ENCODE measurements around the gene BEAN1.

- TF ChIP-seq NFIC (IDR thresholded peaks at IDR 0.05) (no peak), PML (IDR thresholded peaks at IDR 0.05; ENCODE audit: low read length) (no peak), CTCF (IDR thresholded peaks at IDR 0.05 in 2 of 3, conservative IDR thresholded peaks at IDR 0.05 in 1 of 3; ENCODE audit: insufficient read depth in 2 of 3, low read depth in 1 of 3, low read length in 3 of 3) (no peak), FOXP1 (CRISPR knock-in tag; IDR thresholded peaks at IDR 0.05) (no peak), IRF2 (CRISPR knock-in tag; IDR thresholded peaks at IDR 0.05) (no peak), CBX8 (IDR thresholded peaks at IDR 0.05; ENCODE audit: borderline replicate concordance, extremely low read depth, low read depth, low read length, poor library complexity, severe bottlenecking) (no peak), POLR2A (conservative IDR thresholded peaks at IDR 0.05) (no peak), EZH2 (IDR thresholded peaks at IDR 0.05; ENCODE audit: borderline replicate concordance, low read depth, low read length) (no peak), CBX1 (IDR thresholded peaks at IDR 0.05; ENCODE audit: low read depth) (no peak), ZBTB2 (IDR thresholded peaks at IDR 0.05) (no peak), CREB3 (tag; conservative IDR thresholded peaks at IDR 0.05; ENCODE audit: low read depth) (no peak)
Measured at GRCh38 chr16:66481943-66482390, 54.9 kb downstream of the BEAN1 start.

Measured in K562 (cell line).